ENCODE data around the gene NAA40.

GRCh38 chr11:63915961-63916836, 22.6 kb upstream of the NAA40 start:
- TF ChIP-seq, protein P1, sequence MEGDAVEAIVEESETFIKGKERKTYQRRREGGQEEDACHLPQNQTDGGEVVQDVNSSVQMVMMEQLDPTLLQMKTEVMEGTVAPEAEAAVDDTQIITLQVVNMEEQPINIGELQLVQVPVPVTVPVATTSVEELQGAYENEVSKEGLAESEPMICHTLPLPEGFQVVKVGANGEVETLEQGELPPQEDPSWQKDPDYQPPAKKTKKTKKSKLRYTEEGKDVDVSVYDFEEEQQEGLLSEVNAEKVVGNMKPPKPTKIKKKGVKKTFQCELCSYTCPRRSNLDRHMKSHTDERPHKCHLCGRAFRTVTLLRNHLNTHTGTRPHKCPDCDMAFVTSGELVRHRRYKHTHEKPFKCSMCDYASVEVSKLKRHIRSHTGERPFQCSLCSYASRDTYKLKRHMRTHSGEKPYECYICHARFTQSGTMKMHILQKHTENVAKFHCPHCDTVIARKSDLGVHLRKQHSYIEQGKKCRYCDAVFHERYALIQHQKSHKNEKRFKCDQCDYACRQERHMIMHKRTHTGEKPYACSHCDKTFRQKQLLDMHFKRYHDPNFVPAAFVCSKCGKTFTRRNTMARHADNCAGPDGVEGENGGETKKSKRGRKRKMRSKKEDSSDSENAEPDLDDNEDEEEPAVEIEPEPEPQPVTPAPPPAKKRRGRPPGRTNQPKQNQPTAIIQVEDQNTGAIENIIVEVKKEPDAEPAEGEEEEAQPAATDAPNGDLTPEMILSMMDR (IDR thresholded peaks at IDR 0.05), result no peak
- no peak for TF ChIP-seq POLR2A (IDR thresholded peaks at IDR 0.05)
